OCI-LY3 (cell line): ENCODE measurements around the gene LILRA5.

Experiments used
- EZH2phosphoT487 ChIP-seq: fragments of 200-600 bp; shearing (Covaris generic); IDR thresholded peaks from 2 replicates; pipeline ENCODE4 v1.6.1; 2018; ENCODE audit warnings: antibody characterized with exemption, mixed run types, low read depth
- TF ChIP-seq, protein P1 (sequence below): fragments of 200-600, 300-600 bp; sonication (generic); IDR thresholded peaks from 2 replicates; pipeline ENCODE4 v1.5.1; 2014; ENCODE audit warnings: antibody characterized with exemption, low read length, low read depth

DNA sequence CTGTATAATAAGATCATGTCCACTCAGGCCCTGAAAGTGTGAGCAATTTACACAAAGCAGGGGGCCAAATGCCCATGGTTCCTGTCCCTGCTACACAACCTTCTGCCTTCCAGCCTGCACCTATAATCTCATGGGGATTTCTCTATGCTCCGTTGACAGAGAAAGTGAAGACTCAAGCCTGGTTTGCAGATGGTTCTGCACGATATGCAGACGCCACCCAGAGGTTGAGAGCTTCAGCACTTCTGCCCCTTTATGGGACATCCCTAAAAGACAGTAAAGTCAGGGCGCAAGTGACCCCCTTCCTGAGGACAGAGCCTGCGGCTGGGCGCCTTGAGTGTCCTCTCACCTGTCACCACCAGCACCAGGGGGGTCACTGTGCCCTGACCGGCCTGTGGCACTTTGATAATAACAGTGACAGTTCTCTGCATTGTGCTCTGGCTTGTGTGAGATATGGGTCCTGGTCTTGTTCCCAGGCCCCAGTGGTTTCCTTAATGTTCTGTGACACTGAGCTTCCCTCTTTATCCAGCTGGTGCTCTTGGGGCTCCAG, 15.1 kb downstream of the LILRA5 start:
- TF ChIP-seq, protein P1, sequence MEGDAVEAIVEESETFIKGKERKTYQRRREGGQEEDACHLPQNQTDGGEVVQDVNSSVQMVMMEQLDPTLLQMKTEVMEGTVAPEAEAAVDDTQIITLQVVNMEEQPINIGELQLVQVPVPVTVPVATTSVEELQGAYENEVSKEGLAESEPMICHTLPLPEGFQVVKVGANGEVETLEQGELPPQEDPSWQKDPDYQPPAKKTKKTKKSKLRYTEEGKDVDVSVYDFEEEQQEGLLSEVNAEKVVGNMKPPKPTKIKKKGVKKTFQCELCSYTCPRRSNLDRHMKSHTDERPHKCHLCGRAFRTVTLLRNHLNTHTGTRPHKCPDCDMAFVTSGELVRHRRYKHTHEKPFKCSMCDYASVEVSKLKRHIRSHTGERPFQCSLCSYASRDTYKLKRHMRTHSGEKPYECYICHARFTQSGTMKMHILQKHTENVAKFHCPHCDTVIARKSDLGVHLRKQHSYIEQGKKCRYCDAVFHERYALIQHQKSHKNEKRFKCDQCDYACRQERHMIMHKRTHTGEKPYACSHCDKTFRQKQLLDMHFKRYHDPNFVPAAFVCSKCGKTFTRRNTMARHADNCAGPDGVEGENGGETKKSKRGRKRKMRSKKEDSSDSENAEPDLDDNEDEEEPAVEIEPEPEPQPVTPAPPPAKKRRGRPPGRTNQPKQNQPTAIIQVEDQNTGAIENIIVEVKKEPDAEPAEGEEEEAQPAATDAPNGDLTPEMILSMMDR, result peak; percentile 62
- TF ChIP-seq EZH2phosphoT487, result no peak
